HG03097 (cell line): Measurements from ENCODE around the gene SLC6A9.

Source experiments
- ATAC-seq: cut with Tn5 transposase; IDR thresholded peaks from one replicate; pipeline ENCODE4 v1.9.1; 2021; ENCODE audit not compliant: unreplicated experiment, low FRiP score

The SLC6A9 gene

DNA sequence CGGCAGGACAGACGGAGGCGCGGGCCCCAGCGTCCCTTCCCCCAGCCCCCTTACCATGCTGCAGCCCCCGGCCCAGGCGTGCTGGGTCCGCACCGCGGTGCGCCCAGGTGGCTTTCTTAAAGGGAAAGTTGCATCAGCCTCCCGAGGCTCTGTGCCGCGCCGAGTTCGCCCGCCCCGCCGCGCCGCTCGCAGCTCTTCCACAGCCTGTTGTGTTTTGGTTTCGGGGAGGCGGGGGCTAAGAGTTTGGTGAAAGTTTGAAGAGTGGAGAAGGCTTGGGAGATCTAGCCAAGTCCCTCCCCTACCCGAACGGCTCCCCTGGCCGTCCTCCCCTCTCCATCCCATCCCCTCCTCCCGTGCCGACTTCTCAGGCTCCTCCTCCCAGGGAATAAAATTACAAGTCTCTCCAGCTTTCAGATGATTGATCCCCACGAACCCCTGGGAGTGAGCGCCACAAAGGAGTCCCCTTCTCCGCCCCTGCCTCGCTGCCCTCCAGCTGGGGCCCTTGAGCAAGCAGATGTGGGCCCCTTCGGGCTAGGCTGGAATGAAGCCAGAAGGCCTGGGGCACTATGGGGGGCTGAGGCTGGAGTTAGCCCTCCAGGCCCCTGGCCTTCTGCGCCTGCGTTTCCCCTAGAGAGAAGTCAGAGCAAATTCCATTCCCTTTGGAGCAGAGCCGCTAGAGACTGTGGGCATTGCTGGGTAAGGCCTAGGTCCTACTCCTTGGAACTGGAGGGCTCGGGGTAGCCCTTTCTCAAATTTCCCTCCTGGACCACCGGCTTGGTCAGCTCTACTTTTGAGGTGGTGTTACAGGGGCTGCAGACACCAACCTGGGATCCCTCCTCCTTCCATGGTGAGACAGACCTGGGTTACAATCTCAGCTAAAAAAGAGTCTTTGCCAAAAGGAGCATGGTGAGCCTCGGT lies at the start of gene SLC6A9:
TSS of gene SLC6A9 (minus strand) at position 211 of the 918 bp plus-strand sequence. CDS start 7,185 bp downstream, outside the sequence.
- no peak for ATAC-seq

DNA sequence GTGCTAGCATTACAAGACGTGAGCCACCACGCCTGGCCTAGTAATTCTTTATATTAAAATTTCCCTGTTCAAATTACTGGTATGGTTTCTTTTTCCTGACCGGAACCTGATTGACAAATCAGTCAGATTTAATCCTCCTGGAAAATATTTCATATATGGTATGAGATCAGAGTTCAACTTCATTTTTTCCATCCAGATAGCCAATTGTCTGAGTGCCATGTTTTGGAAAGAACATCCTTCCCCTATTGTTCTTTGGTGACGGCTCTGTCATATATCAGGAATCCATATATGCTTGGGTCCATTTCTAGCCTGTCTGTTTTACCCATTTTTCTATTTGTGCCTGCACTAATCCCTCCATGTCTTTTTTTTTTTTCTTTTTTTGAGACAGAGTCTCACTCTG lies 48.3 kb upstream of the SLC6A9 start:
- ATAC-seq = no peak

GRCh38 chr1:44078104-44078503 lies 46.8 kb upstream of the SLC6A9 start:
- no peak for ATAC-seq

DNA sequence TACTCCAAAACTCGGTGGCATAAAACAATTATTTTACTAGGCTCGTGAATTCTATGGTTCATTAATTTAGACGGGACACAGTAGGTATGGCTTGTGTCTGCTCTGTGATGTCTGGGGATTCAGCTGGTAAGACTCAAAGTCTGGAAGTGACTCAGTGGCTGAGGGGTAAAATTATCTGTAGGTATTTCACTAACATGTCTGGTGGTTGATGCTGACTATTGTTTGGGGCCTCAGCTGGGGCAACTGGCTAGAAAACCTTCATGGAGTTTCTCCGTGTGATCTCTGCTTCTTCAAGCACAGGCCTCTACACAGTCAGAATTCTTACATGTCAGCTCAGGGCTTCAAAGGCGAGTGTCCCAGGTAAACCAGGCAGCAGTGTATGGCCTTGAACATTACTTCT lies 46.2 kb upstream of the SLC6A9 start:
- no peak for ATAC-seq

DNA sequence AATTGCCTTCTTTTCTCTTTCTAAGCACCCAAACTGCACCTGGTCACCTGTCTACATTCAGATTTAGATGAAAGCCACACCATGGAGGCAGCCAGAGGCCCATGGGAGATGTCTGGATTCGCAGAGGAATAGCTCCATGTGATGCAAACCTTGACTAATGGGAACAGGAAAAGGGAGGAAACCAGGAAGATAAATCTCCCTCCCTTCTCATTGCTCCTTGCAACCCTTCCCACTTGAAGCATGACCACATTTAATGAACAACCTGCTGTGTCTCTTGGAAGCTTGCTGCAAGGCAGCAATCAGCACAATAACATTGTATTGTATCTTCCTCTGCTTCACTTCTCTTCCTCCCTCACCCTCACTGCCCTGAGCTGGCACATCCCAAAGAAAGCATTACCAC lies 44.8 kb upstream of the SLC6A9 start:
- no peak for ATAC-seq

- no peak for ATAC-seq
These were observed 43.2 kb upstream of the SLC6A9 start for GRCh38 chr1:44074415-44074814.

- no peak for ATAC-seq
These were observed 42.3 kb upstream of the SLC6A9 start for GRCh38 chr1:44073528-44073927.

- no peak for ATAC-seq
These were observed 41.6 kb upstream of the SLC6A9 start for GRCh38 chr1:44072821-44073220.

DNA sequence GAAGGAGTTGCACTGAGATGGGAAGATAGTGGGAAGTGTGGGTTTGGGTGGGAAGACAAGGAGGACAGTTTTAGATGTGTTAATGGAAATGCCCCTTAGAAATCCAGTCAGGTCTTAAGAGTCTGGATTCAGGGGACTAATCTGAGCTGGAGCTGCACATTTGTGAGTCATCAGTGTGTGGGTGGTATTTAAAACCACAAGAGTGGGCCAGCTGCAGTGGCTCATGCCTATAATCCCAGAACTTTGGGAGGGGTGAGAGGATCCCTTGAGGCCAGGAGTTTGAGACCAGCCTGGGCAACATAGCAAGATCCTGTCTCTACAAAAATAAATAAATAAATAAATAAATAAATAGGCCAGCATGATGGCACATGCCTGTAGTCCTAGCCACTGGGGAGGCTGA lies 40.9 kb upstream of the SLC6A9 start:
- ATAC-seq = no peak

- ATAC-seq = no peak
These were observed 40.2 kb upstream of the SLC6A9 start for GRCh38 chr1:44071461-44071860.

GRCh38 chr1:44068442-44068921 lies 37.2 kb upstream of the SLC6A9 start:
- ATAC-seq = no peak

- no peak for ATAC-seq
These were observed 36.3 kb upstream of the SLC6A9 start for GRCh38 chr1:44067266-44068250.

DNA sequence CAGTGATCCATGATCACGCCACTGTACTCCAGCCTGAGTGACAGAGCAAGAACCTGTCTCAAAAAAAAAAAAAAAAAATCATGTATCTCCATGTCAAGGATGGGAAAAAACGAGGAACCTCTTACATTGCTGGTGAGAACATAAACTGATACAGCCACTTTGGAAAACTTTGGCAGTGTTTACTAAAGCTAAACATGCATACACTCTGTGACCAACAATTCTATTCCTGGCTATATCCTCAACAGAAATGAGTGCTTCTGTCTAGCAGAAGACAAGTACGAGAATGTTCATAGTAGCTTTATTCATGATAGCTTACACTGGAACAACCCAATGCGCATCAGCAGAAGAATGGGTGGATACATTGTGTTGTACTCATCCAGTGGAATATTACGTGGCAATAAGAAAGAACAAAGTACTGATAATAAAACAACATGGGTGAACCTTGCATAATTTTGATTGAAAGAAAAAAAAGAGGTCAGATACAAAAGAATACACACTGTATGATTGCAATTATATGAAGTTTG lies 31.5 kb upstream of the SLC6A9 start:
- ATAC-seq = no peak

DNA sequence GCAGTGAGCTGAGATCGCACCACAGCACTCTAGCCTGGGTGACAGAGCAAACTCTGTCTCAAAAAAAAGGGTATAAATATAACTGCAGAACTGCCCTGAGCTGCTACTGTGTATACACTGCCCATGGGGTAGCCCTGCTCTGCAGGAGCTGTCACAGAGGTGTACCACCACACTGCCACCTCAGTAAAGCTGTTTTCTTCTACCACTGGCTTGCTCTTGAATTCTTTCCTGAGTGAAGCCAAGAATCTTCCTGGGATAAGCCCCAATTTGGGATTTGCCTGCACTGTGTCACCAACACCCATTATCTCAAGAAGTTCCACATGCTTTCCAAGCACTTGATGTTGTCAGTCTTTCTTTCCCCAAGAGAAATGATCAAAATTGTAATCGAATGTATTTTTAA lies 30.6 kb upstream of the SLC6A9 start:
- no peak for ATAC-seq

GRCh38 chr1:44060830-44061267 lies 29.6 kb upstream of the SLC6A9 start:
- no peak for ATAC-seq

DNA sequence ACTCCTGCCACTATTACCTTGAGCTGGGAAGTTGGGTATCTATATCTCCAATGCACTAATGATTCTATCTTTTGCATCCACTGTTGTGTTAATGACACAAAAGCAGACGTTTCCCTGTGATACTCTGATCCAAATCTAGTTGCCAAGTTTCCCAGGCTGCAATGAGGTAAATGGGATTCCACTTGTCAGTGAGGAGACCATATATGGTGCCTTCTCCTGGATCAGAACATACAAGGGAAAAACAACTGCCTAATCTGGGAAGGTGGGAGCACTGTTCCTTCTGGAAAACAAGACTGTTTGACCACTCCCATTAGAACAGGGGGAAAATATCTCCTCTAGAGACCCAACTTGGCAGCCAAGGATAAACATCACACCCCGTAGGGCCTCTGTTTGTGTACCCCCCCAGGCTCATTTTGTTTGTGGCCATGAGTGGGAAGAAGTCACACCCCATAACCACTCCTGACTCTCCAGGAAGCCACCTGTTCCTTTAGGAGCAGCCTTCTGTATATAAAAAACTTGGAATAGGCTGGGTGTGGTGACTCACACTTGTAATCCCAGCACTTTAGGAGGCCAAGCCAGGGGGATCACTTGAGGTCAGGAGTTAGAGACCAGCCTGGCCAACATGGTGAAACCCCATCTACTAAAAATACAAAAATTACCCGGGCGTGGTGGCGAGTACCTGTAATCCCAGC lies 28.5 kb upstream of the SLC6A9 start:
- no peak for ATAC-seq

DNA sequence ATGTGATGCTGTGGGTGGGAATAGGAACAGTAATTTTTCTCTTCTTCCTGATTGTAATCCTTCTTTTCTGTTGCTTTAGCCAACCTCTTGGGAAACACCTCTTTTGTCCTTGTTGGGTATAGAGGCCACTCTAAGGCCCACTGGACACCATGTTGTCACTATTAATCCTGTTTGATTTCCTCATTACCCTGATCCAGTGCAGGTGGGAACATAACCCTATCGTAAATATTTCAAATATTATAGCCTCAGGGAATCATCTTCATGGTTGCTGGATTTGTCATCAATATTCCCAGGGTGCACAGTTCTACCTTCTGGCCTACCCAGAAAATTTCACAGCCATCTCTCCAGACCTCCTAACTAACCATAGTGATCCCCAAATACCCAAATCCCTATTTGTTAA lies 27.9 kb upstream of the SLC6A9 start:
- no peak for ATAC-seq

- ATAC-seq = no peak
These were observed 26.0 kb upstream of the SLC6A9 start for GRCh38 chr1:44057293-44057692.

DNA sequence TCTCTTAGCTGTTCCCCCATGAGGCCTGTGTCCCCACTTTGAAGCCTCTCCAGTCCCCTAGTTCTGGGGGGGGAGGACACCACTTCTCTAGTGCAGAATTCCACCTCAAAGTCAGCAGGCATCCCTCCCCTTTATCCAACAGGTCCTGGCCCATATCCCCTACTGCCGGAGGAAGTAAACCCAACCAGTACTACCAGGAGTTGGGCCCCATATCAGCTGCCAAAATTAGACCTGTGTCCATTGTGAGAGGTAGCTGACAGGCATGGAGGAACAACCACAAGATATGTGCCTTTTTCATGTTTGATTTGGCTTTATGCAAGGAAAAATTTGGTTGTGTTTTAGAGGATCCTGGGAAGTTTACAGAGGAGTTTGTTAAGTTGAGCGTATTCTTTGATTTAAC lies 22.1 kb upstream of the SLC6A9 start:
- no peak for ATAC-seq

- no peak for ATAC-seq
These were observed 19.0 kb upstream of the SLC6A9 start for GRCh38 chr1:44050261-44050660.
